KMS-11 (cell line): ENCODE results near the gene ANKRD33B.

Experiments used
- H2AFZ ChIP-seq: fragments of 200-600 bp; sonication (generic); 2 replicates; pipeline ENCODE4 v1.6.1; 2016; ENCODE audit warnings: antibody characterized with exemption, mixed run types, low read depth
- H3K27ac ChIP-seq: fragments of 200-600 bp; sonication (generic); 2 replicates; pipeline ENCODE4 v1.6.1; 2016; ENCODE audit warnings: mild to moderate bottlenecking, mixed run types
- H3K27me3 ChIP-seq: fragments of 200-600 bp; sonication (generic); 2 replicates; pipeline ENCODE4 v1.6.1; 2017; ENCODE audit warnings: mild to moderate bottlenecking, low read depth, mixed run types, moderate library complexity; ENCODE audit not compliant: insufficient read depth
- H3K36me3 ChIP-seq: fragments of 200-600 bp; sonication (generic); 2 replicates; pipeline ENCODE4 v1.6.1; 2017; ENCODE audit warnings: mild to moderate bottlenecking, mixed run types; ENCODE audit not compliant: insufficient read depth
- H3K4me1 ChIP-seq: fragments of 200-600 bp; sonication (generic); 2 replicates; pipeline ENCODE4 v1.6.1; 2016; ENCODE audit warnings: mild to moderate bottlenecking, low read depth, mixed run types; ENCODE audit not compliant: poor library complexity, severe bottlenecking
- H3K4me2 ChIP-seq: fragments of 200-600 bp; sonication (generic); 2 replicates; pipeline ENCODE4 v1.7.0; 2016; ENCODE audit warnings: mild to moderate bottlenecking, mixed run types
- H3K4me3 ChIP-seq: fragments of 200-600 bp; sonication (generic); IDR thresholded peaks from 2 replicates; pipeline ENCODE4 v1.6.1; 2017; ENCODE audit warnings: low read depth, low read length, mixed read lengths; ENCODE audit not compliant: insufficient read depth
- H3K79me2 ChIP-seq: fragments of 200-600 bp; sonication (generic); 2 replicates; pipeline ENCODE4 v1.6.1; 2016; ENCODE audit warnings: low read depth, mixed run types; ENCODE audit not compliant: insufficient read depth
- H3K9ac ChIP-seq: fragments of 200-600 bp; sonication (generic); 2 replicates; pipeline ENCODE4 v1.6.1; 2016; ENCODE audit warnings: mild to moderate bottlenecking, mixed run types
- H4K20me1 ChIP-seq: fragments of 200-600 bp; sonication (generic); 2 replicates; pipeline ENCODE4 v1.6.1; 2016; ENCODE audit warnings: mild to moderate bottlenecking, mixed run types; ENCODE audit not compliant: insufficient read depth
- CTCF ChIP-seq: fragments of 200-600 bp; sonication (generic); conservative IDR thresholded peaks from 2 replicates; pipeline ENCODE4 v1.6.1; 2017; ENCODE audit warnings: low read depth, mild to moderate bottlenecking, antibody characterized with exemption, low read length, moderate library complexity, mixed read lengths

Gene ANKRD33B

GRCh38 chr5:10520706-10521105, 43.2 kb upstream of the ANKRD33B start:
- no peak for TF ChIP-seq CTCF
- H3K4me3 ChIP-seq, result no peak overlapping the region
- H3K27ac ChIP-seq, result no peak overlapping the region
- no peaks in the 10 kb centered on the region for H3K36me3 ChIP-seq
- H3K79me2 ChIP-seq, result no peaks in the 10 kb centered on the region
- no peak overlapping the region for H2AFZ ChIP-seq
- H3K9ac ChIP-seq, result no peak overlapping the region
- H3K27me3 ChIP-seq, result no peaks in the 10 kb centered on the region
- H4K20me1 ChIP-seq, result no peaks in the 10 kb centered on the region
- H3K4me2 ChIP-seq, result no peak overlapping the region
- no peaks in the 10 kb centered on the region for H3K4me1 ChIP-seq

GRCh38 chr5:10521466-10522223, 42.2 kb upstream of the ANKRD33B start:
- H3K4me3 ChIP-seq, result no peak overlapping the region
- H4K20me1 ChIP-seq, result no peaks in the 10 kb centered on the region
- no peak overlapping the region for H3K9ac ChIP-seq
- H3K79me2 ChIP-seq, result no peaks in the 10 kb centered on the region
- H3K27me3 ChIP-seq, result no peaks in the 10 kb centered on the region
- no peak overlapping the region for H3K4me2 ChIP-seq
- no peaks in the 10 kb centered on the region for H3K36me3 ChIP-seq
- H3K4me1 ChIP-seq, result no peaks in the 10 kb centered on the region
- TF ChIP-seq CTCF, result peak; percentile 39
- H3K27ac ChIP-seq, result no peak overlapping the region
- H2AFZ ChIP-seq, result no peak overlapping the region

GRCh38 chr5:10522224-10522611, 41.7 kb upstream of the ANKRD33B start:
- H3K4me1 ChIP-seq, result no peaks in the 10 kb centered on the region
- H3K4me2 ChIP-seq, result no peak overlapping the region
- H3K4me3 ChIP-seq, result no peak overlapping the region
- no peak overlapping the region for H3K9ac ChIP-seq
- H2AFZ ChIP-seq, result no peak overlapping the region
- no peaks in the 10 kb centered on the region for H3K36me3 ChIP-seq
- H3K27ac ChIP-seq, result no peak overlapping the region
- H3K79me2 ChIP-seq, result no peaks in the 10 kb centered on the region
- no peaks in the 10 kb centered on the region for H4K20me1 ChIP-seq
- H3K27me3 ChIP-seq, result no peaks in the 10 kb centered on the region
- no peak for TF ChIP-seq CTCF

- Histone ChIP-seq H3K27ac (no peak overlapping the region), H3K9ac (no peak overlapping the region), H3K36me3 (no peaks in the 10 kb centered on the region), H3K4me3 (no peak overlapping the region), H3K27me3 (no peaks in the 10 kb centered on the region), H3K79me2 (no peaks in the 10 kb centered on the region), H3K4me1 (no peaks in the 10 kb centered on the region), H3K4me2 (no peak overlapping the region), H4K20me1 (no peaks in the 10 kb centered on the region), H2AFZ (no peak overlapping the region)
- no peak for TF ChIP-seq CTCF
These were observed 39.3 kb upstream of the ANKRD33B start for GRCh38 chr5:10524376-10525123.
